Caki2 (cell line): Measurements from ENCODE around the gene NXN. TPM values are rescaled to one million over a fixed set of nuclear protein-coding genes. Genes with fewer than 3 reads are reported as not detected.
"Not testable (repeated sequence)": the region's sequence is repeated elsewhere in the genome, so short reads cannot be mapped to it uniquely, and the experiment has no call there.

Source experiments
- DNase-seq: peaks from one replicate; pipeline ENCODE4 v3.0.0-alpha.2; 2015; ENCODE audit warnings: low read depth
- in situ Hi-C: cut with HindIII; loops from 2 replicates; pipeline ENCODE4 v1.10.0; 2016; ENCODE audit warnings: low sequenced_read_pairs, low pct_unique_long_range_greater_than_20kb, mixed read lengths
- total RNA-seq: library from RNA; depleted of rRNA; stranded (reverse); fragments of >200 nt; shearing (Covaris generic); gene quantifications from 2 replicates; pipeline ENCODE4 v1.2.3, GENCODE V29; 2014; ENCODE audit warnings: low replicate concordance

NXN gene
- total RNA-seq, 1 experiment from 2014 or later: 65.7 TPM

DNA sequence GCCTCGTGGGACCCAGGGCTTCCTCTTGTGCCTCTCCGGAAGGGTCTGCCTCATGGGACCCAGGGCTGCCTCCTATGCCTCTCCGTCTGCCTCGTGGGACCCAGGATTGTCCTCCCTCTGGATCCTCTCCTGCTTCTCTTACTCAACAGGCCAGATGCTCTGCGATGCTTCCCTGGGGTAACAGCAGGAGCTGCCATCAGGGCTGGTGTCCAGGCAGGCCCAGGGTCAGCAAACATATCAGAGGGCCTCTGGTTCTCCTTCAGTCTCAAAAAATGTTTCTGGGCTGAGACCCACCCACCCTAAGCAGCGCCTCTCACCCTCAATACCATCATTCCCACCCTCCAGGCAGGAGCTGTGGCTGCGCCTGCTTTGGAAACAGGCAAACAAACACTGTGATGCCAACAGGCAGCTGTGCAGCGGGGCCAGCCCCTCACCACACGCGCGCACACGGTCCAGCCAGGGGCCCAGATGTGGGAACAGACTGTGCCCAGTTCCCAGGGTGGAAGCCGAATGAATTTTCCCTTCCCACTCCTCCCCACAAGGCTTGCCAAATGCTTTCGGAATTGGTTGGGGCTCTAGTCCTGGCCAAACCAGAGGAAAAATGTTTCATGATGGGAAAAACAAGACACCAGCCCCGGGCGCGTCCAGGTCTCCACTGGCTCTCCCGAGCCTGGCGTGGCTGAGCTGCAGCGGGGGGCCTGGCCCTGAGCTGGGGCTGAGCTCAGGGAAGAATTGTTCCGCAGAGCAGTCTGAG is 28.6 kb upstream of the NXN start:
- in situ Hi-C loops: no loop called here
- no peak for DNase-seq

- in situ Hi-C loops: no loop called here
- no peak for DNase-seq
Measured at GRCh38 chr17:1007310-1008007, 27.9 kb upstream of the NXN start.

- in situ Hi-C loops: no loop called here
- no peak for DNase-seq
Measured at GRCh38 chr17:1006054-1006453, 26.5 kb upstream of the NXN start.

GRCh38 chr17:1005361-1005946 is 25.9 kb upstream of the NXN start:
- in situ Hi-C loops: no loop called here
- no peak for DNase-seq

DNA sequence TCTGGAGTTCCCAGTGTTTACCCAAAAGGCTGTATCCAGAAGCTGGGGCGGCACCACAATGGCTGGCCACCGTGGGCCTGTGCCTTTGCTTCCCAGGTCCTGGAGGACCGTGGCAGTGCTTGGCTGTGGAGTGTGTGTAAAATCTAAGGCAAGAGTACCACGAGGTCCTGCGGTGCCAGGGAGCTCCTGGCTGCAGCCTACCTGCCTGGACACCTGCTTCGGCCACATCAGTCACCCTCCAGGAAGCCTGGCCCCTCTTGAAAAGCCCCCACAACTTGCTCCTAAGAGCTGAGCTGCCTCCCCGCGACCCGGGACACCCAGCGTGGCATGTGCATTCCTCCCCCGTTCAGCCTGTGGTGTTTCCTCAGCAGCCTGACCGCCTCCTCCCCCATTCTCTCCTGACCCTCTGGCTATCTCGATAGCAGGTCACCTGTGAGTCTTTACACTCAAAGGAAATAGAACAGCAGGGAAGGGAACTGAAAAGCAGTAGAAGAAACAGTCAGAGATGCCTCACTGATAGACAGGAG is 25.3 kb upstream of the NXN start:
- in situ Hi-C loops: no loop called here
- no peak for DNase-seq

DNA sequence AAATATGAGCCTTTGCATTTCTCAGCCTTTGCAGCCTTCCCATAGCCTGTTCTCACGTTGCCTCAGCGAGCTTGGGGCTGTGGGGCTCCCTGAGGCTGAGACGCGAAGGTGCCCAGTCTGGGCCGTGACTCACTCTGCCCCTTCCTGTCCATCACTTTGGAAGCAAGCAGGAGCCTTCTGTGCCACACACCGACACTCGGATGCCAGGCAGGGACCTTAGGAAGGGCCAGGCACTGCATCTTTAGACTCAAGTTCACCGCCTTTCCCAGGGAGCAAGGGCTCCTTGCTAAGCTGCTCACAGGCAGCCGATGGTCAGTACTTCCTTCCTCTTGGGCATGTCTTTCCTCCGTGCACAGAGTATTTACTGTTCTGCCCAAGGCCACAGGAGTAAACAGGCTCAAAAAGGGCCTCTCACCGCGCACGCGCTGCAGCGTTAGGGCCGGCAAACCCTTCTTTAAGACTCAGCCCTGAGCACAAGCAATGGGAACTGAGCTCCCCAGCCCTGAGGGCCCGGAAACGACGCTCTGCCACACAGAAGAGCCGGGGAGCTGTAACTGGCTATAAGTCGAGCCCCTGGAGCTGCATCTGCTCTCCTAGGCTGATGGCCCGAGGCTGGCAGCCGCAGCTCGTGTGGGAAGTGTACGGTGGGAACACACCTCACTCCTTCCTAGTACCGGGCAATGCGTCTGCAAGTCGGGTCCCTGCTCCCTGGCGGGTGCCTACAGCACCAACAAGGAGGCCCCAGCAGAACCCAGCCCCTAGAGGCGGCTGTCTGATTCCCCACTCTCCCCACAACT is 24.6 kb upstream of the NXN start:
- in situ Hi-C loops: no loop called here
- DNase-seq: no peak

- in situ Hi-C loops: no loop called here
- DNase-seq: no peak
Measured at GRCh38 chr17:1003633-1003971, 24.0 kb upstream of the NXN start.

- in situ Hi-C loops: no loop called here
- DNase-seq: no peak
Measured at GRCh38 chr17:1002771-1003555, 23.4 kb upstream of the NXN start.

- in situ Hi-C loops: no loop called here
- no peak for DNase-seq
Measured at GRCh38 chr17:1002412-1002753, 22.8 kb upstream of the NXN start.

- in situ Hi-C loops: no loop called here
- DNase-seq: no peak
Measured at GRCh38 chr17:1001640-1002411, 22.2 kb upstream of the NXN start.

GRCh38 chr17:1000597-1001461 is 21.3 kb upstream of the NXN start:
- DNase-seq: no peak
- in situ Hi-C loops: no loop called here

DNA sequence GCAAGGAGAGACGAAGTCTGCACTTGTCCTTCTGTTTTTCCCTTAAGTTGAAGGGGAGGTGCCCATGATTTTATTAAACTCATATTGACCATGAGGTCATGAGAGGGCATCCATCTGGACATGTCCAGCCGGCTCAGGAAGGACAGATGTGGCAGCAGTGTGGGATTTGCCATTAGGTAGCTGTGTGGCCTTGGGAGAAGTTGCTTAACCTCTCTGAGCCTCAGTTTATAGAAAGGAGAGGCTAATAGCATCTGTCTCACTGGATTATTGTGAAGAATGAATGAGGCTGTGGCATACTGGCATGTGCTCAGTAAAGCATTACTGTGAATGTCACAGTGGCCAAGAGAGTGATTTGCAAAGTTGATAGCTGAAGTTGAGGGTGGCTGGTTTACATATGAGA is 18.5 kb upstream of the NXN start:
- in situ Hi-C loops: no loop called here
- DNase-seq: no peak

DNA sequence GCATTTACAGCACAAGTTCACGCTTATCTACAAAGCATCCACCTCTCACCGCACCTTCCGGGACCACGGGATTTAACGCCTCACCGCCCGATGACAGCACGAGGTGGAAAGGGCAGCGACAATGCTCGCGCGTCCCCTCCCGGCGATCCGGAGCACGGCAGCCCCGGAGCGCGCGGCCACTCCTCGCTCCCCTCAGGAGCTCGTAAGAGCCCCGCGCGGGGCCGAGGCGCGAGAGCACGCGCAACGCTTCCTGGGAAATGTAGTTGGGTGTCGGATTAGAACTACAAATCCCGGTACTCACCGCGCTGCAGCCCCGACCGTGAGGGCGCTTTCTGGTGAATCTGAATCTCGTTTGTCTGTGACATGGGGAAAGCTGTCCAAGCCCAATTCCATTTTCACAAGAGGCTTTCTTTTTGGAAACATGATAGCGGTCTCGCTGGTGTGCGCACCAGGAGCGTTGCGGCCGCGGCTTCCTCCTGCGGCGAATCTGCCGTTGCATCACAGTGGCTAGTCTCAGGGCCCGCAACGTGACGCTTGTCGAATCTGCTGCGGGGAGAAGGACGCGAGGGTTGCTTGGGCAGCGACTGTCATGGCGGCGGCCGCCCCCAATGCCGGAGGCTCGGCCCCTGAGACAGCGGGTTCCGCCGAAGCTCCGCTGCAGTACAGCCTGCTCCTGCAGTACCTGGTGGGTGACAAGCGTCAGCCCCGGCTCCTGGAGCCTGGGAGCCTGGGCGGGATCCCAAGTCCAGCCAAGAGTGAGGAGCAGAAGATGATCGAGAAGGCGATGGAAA is 17.2 kb upstream of the NXN start, which contains the start of gene TIMM22:
TIMM22 (plus strand) TSS at position 576 of the 791 bp plus-strand sequence; CDS start at position 590, 14 bp downstream.
- peak; percentile 99 for DNase-seq
- in situ Hi-C loops: no loop called here

DNA sequence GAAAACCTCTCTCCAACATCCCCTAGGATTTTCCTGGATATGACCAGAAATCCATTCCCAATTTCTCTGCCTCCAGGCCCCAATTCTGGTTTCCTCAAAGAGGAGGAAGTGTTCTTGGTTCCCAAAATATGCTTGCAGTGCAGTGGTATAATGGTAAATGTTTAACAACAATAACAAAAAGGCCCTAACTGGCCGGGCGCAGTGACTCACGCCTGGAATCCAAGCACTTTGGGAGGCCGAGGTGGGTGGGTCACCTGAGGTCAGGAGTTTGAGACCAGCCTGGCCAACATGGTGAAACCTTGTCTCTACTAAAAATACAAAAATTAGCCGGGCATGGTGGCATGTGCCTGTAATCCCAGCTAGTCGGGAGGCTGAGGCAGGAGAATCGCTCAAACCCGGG is 15.7 kb upstream of the NXN start:
- DNase-seq, in situ Hi-C loops: not testable (repeated sequence)

- in situ Hi-C loops: no loop called here
- DNase-seq: no peak
Measured at GRCh38 chr17:992933-993332, 13.4 kb upstream of the NXN start.

GRCh38 chr17:988561-988960 is 9.0 kb upstream of the NXN start:
- in situ Hi-C loops: no loop called here
- no peak for DNase-seq
